Coronary artery (tissue), 2 donors: Measurements from ENCODE around the gene ETFA.

Source experiments
- DNase-seq: peaks from one replicate; pipeline ENCODE4 v3.0.0-alpha.2; 2017; ENCODE audit warnings: low spot score
- H3K27ac ChIP-seq, 2 donors: fragments of 200-600 bp; sonication (generic); one replicate each; pipeline ENCODE4 v1.5.1; 2016 to 2019
- H3K4me3 ChIP-seq: fragments of 200-600 bp; sonication (generic); 2 replicates; pipeline ENCODE4 v1.5.1; 2016; ENCODE audit warnings: mild to moderate bottlenecking, moderate library complexity
- CTCF ChIP-seq: fragments of 200-600 bp; sonication (generic); IDR thresholded peaks from one replicate; pipeline ENCODE4 v1.5.1; 2019; ENCODE audit warnings: antibody characterized with exemption

Gene ETFA

DNA sequence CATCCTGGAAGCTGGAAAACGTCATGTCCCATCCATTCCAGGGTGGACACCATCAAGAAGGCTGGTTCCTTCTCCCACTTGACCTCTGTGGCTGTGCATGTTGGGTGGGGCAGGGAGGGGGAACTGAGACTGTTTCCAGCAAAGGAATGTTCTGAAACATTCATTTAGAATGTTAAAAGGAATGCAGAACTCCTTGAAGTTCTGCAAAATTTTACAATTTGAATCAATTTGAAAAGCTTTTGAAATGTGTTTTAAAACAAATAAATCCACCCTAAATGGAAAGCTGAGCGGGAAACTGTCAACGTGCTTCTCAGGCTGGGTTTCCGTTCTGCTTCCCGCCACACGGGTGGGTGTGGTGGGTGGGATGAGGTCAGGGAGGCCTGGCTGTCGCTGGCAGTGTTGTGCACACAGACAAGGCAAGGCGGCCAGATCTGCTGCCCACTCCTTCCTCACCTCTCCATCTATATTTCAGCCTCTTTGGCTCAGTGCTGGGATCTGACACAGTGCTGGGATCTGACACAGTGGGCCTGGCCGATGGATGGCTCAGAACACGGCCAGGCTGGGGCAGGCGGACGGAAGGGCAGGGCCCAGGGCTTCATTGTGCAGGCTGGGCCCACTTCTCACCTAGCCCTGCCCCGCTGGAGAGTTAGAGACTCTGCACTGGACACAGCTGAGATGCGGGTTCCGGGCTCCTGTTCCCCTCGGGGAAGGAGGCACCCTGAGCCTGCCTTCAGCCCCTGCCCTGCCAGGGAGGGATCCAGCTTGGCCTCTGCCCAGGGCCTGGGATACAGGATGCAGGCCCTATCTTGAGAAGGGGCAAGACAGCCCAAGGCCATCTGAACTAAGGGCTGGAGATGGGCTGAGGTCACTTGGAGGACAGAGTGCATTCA, 141.1 kb downstream of the ETFA start:
- DNase-seq, result no peak
- H3K4me3 ChIP-seq, result no peak overlapping the region
- peak overlapping the region in 1 of 2 donors; percentile 13 for H3K27ac ChIP-seq
- TF ChIP-seq CTCF, result no peak

DNA sequence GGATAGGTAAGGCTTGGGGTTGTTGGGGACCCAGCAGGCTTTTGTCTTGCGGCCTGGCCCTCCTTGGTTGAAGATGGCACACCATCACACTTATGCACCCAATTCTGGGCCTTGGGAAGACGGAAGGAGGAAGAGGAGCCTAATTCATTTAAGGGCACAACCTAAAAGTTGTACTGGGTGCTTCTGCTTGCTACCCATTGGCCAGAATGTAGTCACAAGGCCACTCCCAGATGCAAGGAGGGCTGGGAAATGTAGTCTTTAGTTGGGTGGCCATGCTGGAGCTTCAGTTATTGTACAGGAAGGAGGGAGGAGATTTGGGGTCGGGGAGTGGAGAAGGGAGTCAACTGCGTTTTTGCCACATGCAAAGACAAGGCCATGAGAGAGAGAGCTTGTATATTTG, 142.3 kb downstream of the ETFA start:
- no peak for TF ChIP-seq CTCF
- Histone ChIP-seq H3K27ac (no peak overlapping the region), H3K4me3 (no peak overlapping the region)
- DNase-seq, result no peak

- Histone ChIP-seq H3K27ac (no peak overlapping the region), H3K4me3 (no peak overlapping the region)
- TF ChIP-seq CTCF, result no peak
- no peak for DNase-seq
These were observed 142.9 kb downstream of the ETFA start for GRCh38 chr15:76168237-76168984.

DNA sequence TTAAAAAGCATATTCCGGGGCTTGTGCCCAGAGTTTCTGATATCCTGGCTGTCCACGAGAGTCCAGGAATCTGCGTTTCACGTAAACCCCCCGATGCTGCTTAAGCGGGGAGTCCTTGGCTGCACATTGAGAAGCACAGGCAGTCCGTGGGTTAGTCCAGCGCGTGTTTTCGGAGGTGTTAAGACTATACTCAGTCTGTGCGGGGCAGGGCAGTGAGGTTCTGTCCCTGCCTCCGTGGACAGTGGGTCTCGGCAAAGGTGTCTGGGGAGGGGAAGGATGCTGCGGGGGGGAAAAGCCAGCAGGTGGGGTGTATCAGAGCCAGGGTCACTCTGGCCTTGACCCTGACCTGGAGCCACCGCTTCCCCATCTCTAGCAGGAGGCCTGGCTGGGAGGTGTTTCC, 145.3 kb downstream of the ETFA start:
- no peak for TF ChIP-seq CTCF
- H3K27ac ChIP-seq, result no peak overlapping the region
- no peak for DNase-seq
- H3K4me3 ChIP-seq, result no peak overlapping the region
